Measurements from ENCODE around the gene ZBP1.

Gene ZBP1

GRCh38 chr20:57654363-57654997 lies 34.3 kb upstream of the ZBP1 start:
- Histone ChIP-seq H3K9me3 (ENCODE audit: control insufficient read depth, insufficient read depth, low read length) (no peaks in the 10 kb centered on the region), H3K9ac (ENCODE audit: low read depth, low read length) (no peak overlapping the region), H3K36me3 (ENCODE audit: insufficient read depth, low read length) (no peaks in the 10 kb centered on the region; the same call in 1 of the 2 replicates), H3K4me1 (ENCODE audit: insufficient read depth, low read length) (no peaks in the 10 kb centered on the region; the same call in 1 of the 2 replicates)

GRCh38 chr20:57653910-57654309 lies 33.7 kb upstream of the ZBP1 start:
- Histone ChIP-seq H3K36me3 (ENCODE audit: insufficient read depth, low read length) (no peaks in the 10 kb centered on the region; the same call in 1 of the 2 replicates), H3K9ac (ENCODE audit: low read depth, low read length) (no peak overlapping the region), H3K9me3 (ENCODE audit: control insufficient read depth, insufficient read depth, low read length) (no peaks in the 10 kb centered on the region), H3K4me1 (ENCODE audit: insufficient read depth, low read length) (no peaks in the 10 kb centered on the region; the same call in 1 of the 2 replicates)

GRCh38 chr20:57653546-57653900 lies 33.3 kb upstream of the ZBP1 start:
- no peaks in the 10 kb centered on the region; the same call in 1 of the 2 replicates for H3K36me3 ChIP-seq (ENCODE audit: insufficient read depth, low read length)
- H3K9me3 ChIP-seq (ENCODE audit: control insufficient read depth, insufficient read depth, low read length): no peaks in the 10 kb centered on the region
- H3K9ac ChIP-seq (ENCODE audit: low read depth, low read length): no peak overlapping the region

GRCh38 chr20:57652606-57653545 lies 32.6 kb upstream of the ZBP1 start:
- Histone ChIP-seq H3K9me3 (ENCODE audit: control insufficient read depth, insufficient read depth, low read length) (no peaks in the 10 kb centered on the region), H3K9ac (ENCODE audit: low read depth, low read length) (no peak overlapping the region), H3K4me1 (ENCODE audit: insufficient read depth, low read length) (no peaks in the 10 kb centered on the region; the same call in 1 of the 2 replicates), H3K36me3 (ENCODE audit: insufficient read depth, low read length) (no peaks in the 10 kb centered on the region; the same call in 1 of the 2 replicates)

More at GRCh38 chr20:57653546-57653900, 33.3 kb upstream of the ZBP1 start:
- no peaks in the 10 kb centered on the region; the same call in 1 of the 2 replicates for H3K4me1 ChIP-seq (ENCODE audit: insufficient read depth, low read length)

GRCh38 chr20:57651881-57652605 lies 31.8 kb upstream of the ZBP1 start:
- H3K4me1 ChIP-seq (ENCODE audit: insufficient read depth, low read length): no peaks in the 10 kb centered on the region; the same call in 1 of the 2 replicates
- H3K9ac ChIP-seq (ENCODE audit: low read depth, low read length): no peak overlapping the region
- H3K9me3 ChIP-seq (ENCODE audit: control insufficient read depth, insufficient read depth, low read length): no peaks in the 10 kb centered on the region
- H3K36me3 ChIP-seq (ENCODE audit: insufficient read depth, low read length): no peaks in the 10 kb centered on the region

- H3K4me1 ChIP-seq (ENCODE audit: insufficient read depth, low read length): no peaks in the 10 kb centered on the region; the same call in 1 of the 2 replicates
- H3K9ac ChIP-seq (ENCODE audit: low read depth, low read length): no peak overlapping the region
- no peaks in the 10 kb centered on the region for H3K36me3 ChIP-seq (ENCODE audit: insufficient read depth, low read length)
- no peaks in the 10 kb centered on the region for H3K9me3 ChIP-seq (ENCODE audit: control insufficient read depth, insufficient read depth, low read length)
These were observed 30.7 kb upstream of the ZBP1 start for GRCh38 chr20:57650756-57651483.

- Histone ChIP-seq H3K36me3 (ENCODE audit: insufficient read depth, low read length) (no peaks in the 10 kb centered on the region), H3K9me3 (ENCODE audit: control insufficient read depth, insufficient read depth, low read length) (no peaks in the 10 kb centered on the region), H3K4me1 (ENCODE audit: insufficient read depth, low read length) (no peaks in the 10 kb centered on the region; the same call in 1 of the 2 replicates), H3K9ac (ENCODE audit: low read depth, low read length) (no peak overlapping the region)
These were observed 30.0 kb upstream of the ZBP1 start for GRCh38 chr20:57650266-57650665.

GRCh38 chr20:57649617-57650015 lies 29.4 kb upstream of the ZBP1 start:
- Histone ChIP-seq H3K4me1 (ENCODE audit: insufficient read depth, low read length) (no peaks in the 10 kb centered on the region), H3K9ac (ENCODE audit: low read depth, low read length) (no peak overlapping the region), H3K36me3 (ENCODE audit: insufficient read depth, low read length) (no peaks in the 10 kb centered on the region), H3K9me3 (ENCODE audit: control insufficient read depth, insufficient read depth, low read length) (peaks cover 3% of the 10 kb centered on the region; the same call in 1 of the 2 replicates)

GRCh38 chr20:57648878-57649616 lies 28.8 kb upstream of the ZBP1 start:
- Histone ChIP-seq H3K9me3 (ENCODE audit: control insufficient read depth, insufficient read depth, low read length) (peaks cover 3% of the 10 kb centered on the region; the same call in 1 of the 2 replicates), H3K36me3 (ENCODE audit: insufficient read depth, low read length) (no peaks in the 10 kb centered on the region), H3K9ac (ENCODE audit: low read depth, low read length) (no peak overlapping the region)

GRCh38 chr20:57647933-57648785 lies 27.9 kb upstream of the ZBP1 start:
- H3K9ac ChIP-seq (ENCODE audit: low read depth, low read length): no peak overlapping the region
- no peaks in the 10 kb centered on the region for H3K4me1 ChIP-seq (ENCODE audit: insufficient read depth, low read length)
- no peaks in the 10 kb centered on the region for H3K36me3 ChIP-seq (ENCODE audit: insufficient read depth, low read length)
- peaks cover 7% of the 10 kb centered on the region; the same call in 1 of the 2 replicates for H3K9me3 ChIP-seq (ENCODE audit: control insufficient read depth, insufficient read depth, low read length)

More at GRCh38 chr20:57648878-57649616, 28.8 kb upstream of the ZBP1 start:
- no peaks in the 10 kb centered on the region for H3K4me1 ChIP-seq (ENCODE audit: insufficient read depth, low read length)

GRCh38 chr20:57647006-57647932 lies 27.0 kb upstream of the ZBP1 start:
- Histone ChIP-seq H3K9me3 (ENCODE audit: control insufficient read depth, insufficient read depth, low read length) (peaks cover 7% of the 10 kb centered on the region; the same call in 1 of the 2 replicates), H3K9ac (ENCODE audit: low read depth, low read length) (no peak overlapping the region), H3K4me1 (ENCODE audit: insufficient read depth, low read length) (no peaks in the 10 kb centered on the region), H3K36me3 (ENCODE audit: insufficient read depth, low read length) (no peaks in the 10 kb centered on the region)

GRCh38 chr20:57638895-57639236 lies 18.6 kb upstream of the ZBP1 start:
- no peak overlapping the region for H3K9ac ChIP-seq (ENCODE audit: low read depth, low read length)
- H3K36me3 ChIP-seq (ENCODE audit: insufficient read depth, low read length): no peaks in the 10 kb centered on the region
- H3K4me1 ChIP-seq (ENCODE audit: insufficient read depth, low read length): no peaks in the 10 kb centered on the region
- H3K9me3 ChIP-seq (ENCODE audit: control insufficient read depth, insufficient read depth, low read length): peaks cover 2% of the 10 kb centered on the region

All from ES-I3 (cell line).